NB4 (cell line): ENCODE data around the gene TAF15.

Source experiments
- CTCF ChIP-seq: IDR thresholded peaks from one replicate; pipeline ENCODE4 v1.5.1; 2012; ENCODE audit warnings: low read depth, low read length
- MAX ChIP-seq: IDR thresholded peaks from 2 replicates; pipeline ENCODE4 v1.6.1; 2011; ENCODE audit warnings: low read depth, low read length
- MYC ChIP-seq: IDR thresholded peaks from 2 replicates; pipeline ENCODE4 v1.6.1; 2011; ENCODE audit warnings: low read depth, low read length

DNA sequence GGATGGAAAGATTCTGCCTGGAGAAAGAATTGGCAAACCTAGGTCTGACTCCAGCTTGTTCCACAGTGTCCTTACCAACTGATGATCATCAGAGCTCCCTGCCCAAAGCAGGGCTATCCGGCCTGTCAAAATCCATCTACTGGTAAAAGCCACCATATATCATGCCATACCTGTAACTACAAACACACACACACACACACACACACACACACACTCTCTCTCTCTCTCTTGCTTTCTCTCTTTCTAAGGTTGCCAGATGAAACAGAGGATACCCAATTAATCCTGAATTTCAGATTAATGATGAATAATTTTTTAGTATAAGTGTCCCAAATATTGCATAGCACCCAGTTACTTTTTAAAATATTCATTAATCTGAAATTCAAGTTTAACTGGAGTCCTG lies 12.3 kb upstream of the TAF15 start:
- TF ChIP-seq CTCF (no peak), MYC (no peak), MAX (no peak)
